DMS 273 (cell line): ENCODE measurements around the gene TBX15.

Experiments used
- DNase-seq: peaks from one replicate; lab custom pipeline; 2025; ENCODE audit not compliant: unreplicated experiment; lab: John Stamatoyannopoulos, UW

Gene TBX15

GRCh38 chr1:118988186-118989005 lies at the start of gene TBX15:
Gene TBX15 (minus strand): TSS chr1:118988343. CDS start chr1:118987795, 548 bp downstream.
- DNase-seq = no peak

- DNase-seq = no peak
Measured at GRCh38 chr1:119034359-119034758, 46.2 kb upstream of the TBX15 start.

GRCh38 chr1:119032986-119033385 lies 44.8 kb upstream of the TBX15 start:
- DNase-seq = no peak

GRCh38 chr1:119027759-119028158 lies 39.6 kb upstream of the TBX15 start:
- DNase-seq = no peak

GRCh38 chr1:119026956-119027355 lies 38.8 kb upstream of the TBX15 start:
- DNase-seq = no peak

GRCh38 chr1:119015547-119015946 lies 27.4 kb upstream of the TBX15 start:
- DNase-seq = no peak

- DNase-seq = no peak
Measured at GRCh38 chr1:119012383-119012782, 24.2 kb upstream of the TBX15 start.

GRCh38 chr1:119011706-119012105 lies 23.6 kb upstream of the TBX15 start:
- no peak for DNase-seq

GRCh38 chr1:119011116-119011515 lies 23.0 kb upstream of the TBX15 start:
- no peak for DNase-seq

GRCh38 chr1:119010201-119010600 lies 22.1 kb upstream of the TBX15 start:
- no peak for DNase-seq

GRCh38 chr1:119009312-119009655 lies 21.1 kb upstream of the TBX15 start:
- no peak for DNase-seq

GRCh38 chr1:119008483-119009311 lies 20.6 kb upstream of the TBX15 start:
- peak; percentile 61 for DNase-seq

- DNase-seq = no peak
Measured at GRCh38 chr1:119007670-119008482, 19.7 kb upstream of the TBX15 start.

GRCh38 chr1:119007339-119007669 lies 19.2 kb upstream of the TBX15 start:
- no peak for DNase-seq

- DNase-seq = peak; percentile 76
Measured at GRCh38 chr1:119006406-119007279, 18.5 kb upstream of the TBX15 start.

GRCh38 chr1:119005724-119006405 lies 17.7 kb upstream of the TBX15 start:
- no peak for DNase-seq

GRCh38 chr1:119004781-119005180 lies 16.6 kb upstream of the TBX15 start:
- DNase-seq = no peak

- no peak for DNase-seq
Measured at GRCh38 chr1:119004129-119004527, 16.0 kb upstream of the TBX15 start.

GRCh38 chr1:119003413-119004128 lies 15.4 kb upstream of the TBX15 start:
- DNase-seq = no peak
